ENCODE results near the gene ERCC2.

DNA sequence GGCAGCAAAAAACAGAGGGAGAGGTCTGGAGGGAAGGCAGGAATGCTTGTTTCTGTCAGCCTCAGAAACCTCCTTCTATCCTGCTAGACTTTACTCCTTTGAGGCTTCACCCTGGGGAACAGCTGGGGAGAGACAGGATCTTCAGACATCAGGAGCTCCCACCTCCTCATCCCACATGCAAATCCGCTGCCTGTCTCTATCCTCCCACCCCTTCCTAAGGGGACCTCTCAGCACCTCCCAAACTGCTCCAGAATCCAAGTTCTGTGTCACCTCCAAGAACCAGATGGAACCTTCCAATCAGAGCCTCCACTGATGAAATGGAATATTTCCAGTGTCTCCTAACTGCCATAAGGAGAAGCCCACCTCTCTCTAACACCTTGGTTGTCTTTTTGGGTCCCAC, 9.7 kb upstream of the ERCC2 start:
- TF ChIP-seq JUN (CRISPR knock-in tag; IDR thresholded peaks at IDR 0.05) (no peak), MXD4 (CRISPR knock-in tag; IDR thresholded peaks at IDR 0.05; ENCODE audit: borderline replicate concordance) (no peak), ZBTB21 (CRISPR knock-in tag; IDR thresholded peaks at IDR 0.05; ENCODE audit: borderline replicate concordance) (no peak), MYBL2 (CRISPR knock-in tag; IDR thresholded peaks at IDR 0.05) (no peak), MAX (CRISPR knock-in tag; IDR thresholded peaks at IDR 0.05) (no peak), E2F5 (CRISPR knock-in tag; IDR thresholded peaks at IDR 0.05) (no peak), CBFB (CRISPR knock-in tag; IDR thresholded peaks at IDR 0.05; ENCODE audit: low read depth) (no peak)
- TF ChIP-seq, protein P1, sequence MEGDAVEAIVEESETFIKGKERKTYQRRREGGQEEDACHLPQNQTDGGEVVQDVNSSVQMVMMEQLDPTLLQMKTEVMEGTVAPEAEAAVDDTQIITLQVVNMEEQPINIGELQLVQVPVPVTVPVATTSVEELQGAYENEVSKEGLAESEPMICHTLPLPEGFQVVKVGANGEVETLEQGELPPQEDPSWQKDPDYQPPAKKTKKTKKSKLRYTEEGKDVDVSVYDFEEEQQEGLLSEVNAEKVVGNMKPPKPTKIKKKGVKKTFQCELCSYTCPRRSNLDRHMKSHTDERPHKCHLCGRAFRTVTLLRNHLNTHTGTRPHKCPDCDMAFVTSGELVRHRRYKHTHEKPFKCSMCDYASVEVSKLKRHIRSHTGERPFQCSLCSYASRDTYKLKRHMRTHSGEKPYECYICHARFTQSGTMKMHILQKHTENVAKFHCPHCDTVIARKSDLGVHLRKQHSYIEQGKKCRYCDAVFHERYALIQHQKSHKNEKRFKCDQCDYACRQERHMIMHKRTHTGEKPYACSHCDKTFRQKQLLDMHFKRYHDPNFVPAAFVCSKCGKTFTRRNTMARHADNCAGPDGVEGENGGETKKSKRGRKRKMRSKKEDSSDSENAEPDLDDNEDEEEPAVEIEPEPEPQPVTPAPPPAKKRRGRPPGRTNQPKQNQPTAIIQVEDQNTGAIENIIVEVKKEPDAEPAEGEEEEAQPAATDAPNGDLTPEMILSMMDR (IDR thresholded peaks at IDR 0.05), result no peak
